GM21381 (cell line): Measurements from ENCODE around the gene TGFBI.

Source experiments
- ATAC-seq: cut with Tn5 transposase; IDR thresholded peaks from one replicate; pipeline ENCODE4 v1.9.1; 2021; ENCODE audit warnings: mild to moderate bottlenecking, moderate library complexity; ENCODE audit not compliant: unreplicated experiment

Gene TGFBI

GRCh38 chr5:136062366-136063274 lies 33.8 kb downstream of the TGFBI start:
- peak; percentile 72 for ATAC-seq

- no peak for ATAC-seq
Measured at GRCh38 chr5:136063778-136064465, 35.1 kb downstream of the TGFBI start.

GRCh38 chr5:136064510-136064909 lies 35.7 kb downstream of the TGFBI start:
- ATAC-seq, result no peak

- no peak for ATAC-seq
Measured at GRCh38 chr5:136065588-136065987, 36.8 kb downstream of the TGFBI start.

- ATAC-seq, result no peak
Measured at GRCh38 chr5:136066661-136067271, 38.0 kb downstream of the TGFBI start.

- ATAC-seq, result no peak
Measured at GRCh38 chr5:136067422-136067821, 38.6 kb downstream of the TGFBI start.

- ATAC-seq, result no peak
Measured at GRCh38 chr5:136070486-136071285, 41.9 kb downstream of the TGFBI start.

- peak; percentile 73 for ATAC-seq
Measured at GRCh38 chr5:136073714-136074529, 45.1 kb downstream of the TGFBI start.

GRCh38 chr5:136075466-136075891 lies 46.7 kb downstream of the TGFBI start:
- ATAC-seq, result no peak

GRCh38 chr5:136076067-136076466 lies 47.3 kb downstream of the TGFBI start:
- no peak for ATAC-seq

GRCh38 chr5:136076881-136077445 lies 48.2 kb downstream of the TGFBI start:
- ATAC-seq, result no peak

- ATAC-seq, result no peak
Measured at GRCh38 chr5:136079195-136079985, 50.6 kb downstream of the TGFBI start.

GRCh38 chr5:136080113-136080482 lies 51.3 kb downstream of the TGFBI start:
- ATAC-seq, result peak; percentile 14

- ATAC-seq, result peak; percentile 96
Measured at GRCh38 chr5:136080483-136081216, 51.9 kb downstream of the TGFBI start.

GRCh38 chr5:136081217-136081591 lies 52.4 kb downstream of the TGFBI start:
- no peak for ATAC-seq

- no peak for ATAC-seq
Measured at GRCh38 chr5:136082390-136083193, 53.8 kb downstream of the TGFBI start.

GRCh38 chr5:136084698-136085097 lies 55.9 kb downstream of the TGFBI start:
- ATAC-seq, result no peak
